CD4-positive, alpha-beta T cell treated with Interferon alpha-2 for 1 hour (primary cell): ENCODE measurements around the gene GPATCH3.
"Not testable (repeated sequence)": the region's sequence is repeated elsewhere in the genome, so short reads cannot be mapped to it uniquely, and the experiment has no call there.

Source experiments
- DNase-seq, 2 donors: peaks; one replicate each; pipeline ENCODE4 v3.0.0-alpha.2; 2020 to 2022

The GPATCH3 gene

GRCh38 chr1:26863685-26864077 lies 36.6 kb downstream of the GPATCH3 start:
- no peak for DNase-seq

GRCh38 chr1:26862781-26863684 lies 37.2 kb downstream of the GPATCH3 start, which contains the start of gene SFN:
TSS of gene SFN (plus strand) at chr1:26863149. CDS start at chr1:26863213, 64 bp downstream.
- DNase-seq = peak in 1 of 2 donors; percentile 53

- DNase-seq = no peak
Measured at GRCh38 chr1:26861889-26862378, 38.3 kb downstream of the GPATCH3 start.

GRCh38 chr1:26861286-26861701 lies 39.0 kb downstream of the GPATCH3 start:
- DNase-seq = no peak

GRCh38 chr1:26858891-26859640 lies 41.2 kb downstream of the GPATCH3 start:
- DNase-seq = no peak

- no peak for DNase-seq
Measured at GRCh38 chr1:26858160-26858559, 42.1 kb downstream of the GPATCH3 start.

GRCh38 chr1:26857473-26858060 lies 42.7 kb downstream of the GPATCH3 start:
- no peak for DNase-seq

- DNase-seq = no peak
Measured at GRCh38 chr1:26856604-26857469, 43.4 kb downstream of the GPATCH3 start.

- DNase-seq = no peak
Measured at GRCh38 chr1:26856181-26856580, 44.1 kb downstream of the GPATCH3 start.

GRCh38 chr1:26855636-26856035 lies 44.6 kb downstream of the GPATCH3 start:
- no peak for DNase-seq

GRCh38 chr1:26854906-26855305 lies 45.4 kb downstream of the GPATCH3 start:
- no peak for DNase-seq

- no peak for DNase-seq
Measured at GRCh38 chr1:26853600-26853999, 46.7 kb downstream of the GPATCH3 start.

- peak; percentile 78 to 83 for DNase-seq
Measured at GRCh38 chr1:26853156-26853555, 47.1 kb downstream of the GPATCH3 start.

- no peak for DNase-seq
Measured at GRCh38 chr1:26852701-26853100, 47.6 kb downstream of the GPATCH3 start.

- DNase-seq = no peak
Measured at GRCh38 chr1:26851106-26851684, 49.1 kb downstream of the GPATCH3 start.

GRCh38 chr1:26848941-26849774 lies 51.1 kb downstream of the GPATCH3 start:
- DNase-seq = no peak

- DNase-seq = no peak
Measured at GRCh38 chr1:26848499-26848898, 51.8 kb downstream of the GPATCH3 start.

- DNase-seq = not testable (repeated sequence)
Measured at GRCh38 chr1:26847826-26848225, 52.4 kb downstream of the GPATCH3 start.

GRCh38 chr1:26844424-26845196 lies 55.7 kb downstream of the GPATCH3 start:
- DNase-seq = no peak
